SK-N-SH treated with all-trans-retinoic acid at 6 μM for 48 hours (cell line): Measurements from ENCODE around the gene FOXN3.

Experiments
- RARB ChIP-seq: fragments of 250-450 bp; sonication (Bioruptor Pico); IDR thresholded peaks from 2 replicates; pipeline ENCODE4 v1.8.0; 2021; ENCODE audit warnings: mild to moderate bottlenecking, moderate library complexity
- SNAI2 ChIP-seq: fragments of 250-450 bp; sonication (Bioruptor Pico); IDR thresholded peaks from 2 replicates; pipeline ENCODE4 v1.5.0; 2020; ENCODE audit warnings: mild to moderate bottlenecking, moderate library complexity
- TF ChIP-seq, protein P1 (sequence below): fragments of 250-450 bp; sonication (Bioruptor Pico); IDR thresholded peaks from 2 replicates; pipeline ENCODE4 v1.8.0; 2020; ENCODE audit warnings: mild to moderate bottlenecking, moderate library complexity, borderline replicate concordance

DNA sequence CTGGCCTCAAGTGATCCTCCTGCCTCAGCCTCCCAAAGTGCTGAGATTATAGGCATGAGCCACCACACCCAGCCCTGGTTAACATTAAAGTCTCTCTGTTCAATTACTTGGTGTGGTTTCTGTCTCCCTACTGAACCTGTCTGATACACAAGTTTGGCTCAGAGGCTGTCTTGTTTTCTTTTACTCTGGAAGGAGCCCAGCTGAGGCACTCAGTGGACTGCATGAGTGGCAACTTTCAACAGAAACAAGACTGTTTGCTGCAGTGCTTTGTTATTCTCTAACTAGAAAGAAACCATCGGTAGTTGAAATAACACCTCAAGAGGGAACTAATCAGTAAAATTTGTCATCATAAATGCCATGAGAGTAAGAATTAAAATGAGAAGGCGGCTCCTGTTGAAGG is 238.7 kb downstream of the FOXN3 start:
- no peak for TF ChIP-seq RARB (CRISPR knock-in tag)
- no peak for TF ChIP-seq SNAI2 (CRISPR knock-in tag)
- TF ChIP-seq, protein P1, sequence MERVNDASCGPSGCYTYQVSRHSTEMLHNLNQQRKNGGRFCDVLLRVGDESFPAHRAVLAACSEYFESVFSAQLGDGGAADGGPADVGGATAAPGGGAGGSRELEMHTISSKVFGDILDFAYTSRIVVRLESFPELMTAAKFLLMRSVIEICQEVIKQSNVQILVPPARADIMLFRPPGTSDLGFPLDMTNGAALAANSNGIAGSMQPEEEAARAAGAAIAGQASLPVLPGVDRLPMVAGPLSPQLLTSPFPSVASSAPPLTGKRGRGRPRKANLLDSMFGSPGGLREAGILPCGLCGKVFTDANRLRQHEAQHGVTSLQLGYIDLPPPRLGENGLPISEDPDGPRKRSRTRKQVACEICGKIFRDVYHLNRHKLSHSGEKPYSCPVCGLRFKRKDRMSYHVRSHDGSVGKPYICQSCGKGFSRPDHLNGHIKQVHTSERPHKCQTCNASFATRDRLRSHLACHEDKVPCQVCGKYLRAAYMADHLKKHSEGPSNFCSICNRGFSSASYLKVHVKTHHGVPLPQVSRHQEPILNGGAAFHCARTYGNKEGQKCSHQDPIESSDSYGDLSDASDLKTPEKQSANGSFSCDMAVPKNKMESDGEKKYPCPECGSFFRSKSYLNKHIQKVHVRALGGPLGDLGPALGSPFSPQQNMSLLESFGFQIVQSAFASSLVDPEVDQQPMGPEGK (CRISPR knock-in tag) = no peak
